Measurements from ENCODE around the gene NEU3.
"Not testable (repeated sequence)": the region's sequence is repeated elsewhere in the genome, so short reads cannot be mapped to it uniquely, and the experiment has no call there.

Gene NEU3

GRCh38 chr11:74989260-74989638, 516 bp downstream of the NEU3 start:
- Histone ChIP-seq H3K27ac (ENCODE audit: low read length) (peak overlapping the region; percentile 75; the same call in 1 of the 2 replicates), H3K4me3 (ENCODE audit: low read length) (peak overlapping the region; percentile 86), H3K36me3 (replicated peaks; ENCODE audit: insufficient read depth, low read length) (no peaks in the 10 kb centered on the region), H3K9me2 (replicated peaks; ENCODE audit: insufficient read depth, low read length) (no peaks in the 10 kb centered on the region), H4K20me1 (ENCODE audit: insufficient read depth, low read length) (no peaks in the 10 kb centered on the region), H3K4me2 (ENCODE audit: low read depth, low read length) (peak overlapping the region; percentile 96), H3K4me1 (ENCODE audit: low read length) (peaks cover 7% of the 10 kb centered on the region; the same call in 1 of the 2 replicates), H3K79me2 (ENCODE audit: low read length) (peaks cover 41% of the 10 kb centered on the region), H3F3A (ENCODE audit: insufficient read depth, low read length) (peaks cover 40% of the 10 kb centered on the region), H2AFZ (ENCODE audit: low read length) (peak overlapping the region; percentile 59), H3K9ac (ENCODE audit: low read length) (peak overlapping the region; percentile 77), H3K27me3 (replicated peaks; ENCODE audit: insufficient read depth, low read length) (no peaks in the 10 kb centered on the region), H3K9me3 (replicated peaks; ENCODE audit: insufficient read depth, low read length) (no peaks in the 10 kb centered on the region)
- DNase-seq = peak; percentile 35
- TF ChIP-seq EZH2 (optimal IDR thresholded peaks at IDR 0.05; ENCODE audit: low read depth, low read length) (no peak), EZH2phosphoT487 (IDR thresholded peaks at IDR 0.05; ENCODE audit: low read length) (no peak), CTCF (IDR thresholded peaks at IDR 0.05; ENCODE audit: low read length) (no peak)

- Histone ChIP-seq H3K79me2 (ENCODE audit: low read length) (peaks cover 41% of the 10 kb centered on the region), H3K4me2 (ENCODE audit: low read depth, low read length) (peak overlapping the region; percentile 96), H3K4me3 (ENCODE audit: low read length) (peak overlapping the region; percentile 86), H3F3A (ENCODE audit: insufficient read depth, low read length) (peaks cover 39% of the 10 kb centered on the region)
- not testable (repeated sequence) for H2AFZ ChIP-seq (ENCODE audit: low read length); H3K27ac ChIP-seq (ENCODE audit: low read length); DNase-seq; H3K27me3 ChIP-seq (replicated peaks; ENCODE audit: insufficient read depth, low read length); H3K36me3 ChIP-seq (replicated peaks; ENCODE audit: insufficient read depth, low read length); H3K4me1 ChIP-seq (ENCODE audit: low read length); H3K9ac ChIP-seq (ENCODE audit: low read length); H4K20me1 ChIP-seq (ENCODE audit: insufficient read depth, low read length); H3K9me3 ChIP-seq (replicated peaks; ENCODE audit: insufficient read depth, low read length); H3K9me2 ChIP-seq (replicated peaks; ENCODE audit: insufficient read depth, low read length)
These were observed 1.4 kb downstream of the NEU3 start for GRCh38 chr11:74990150-74990549.

DNA sequence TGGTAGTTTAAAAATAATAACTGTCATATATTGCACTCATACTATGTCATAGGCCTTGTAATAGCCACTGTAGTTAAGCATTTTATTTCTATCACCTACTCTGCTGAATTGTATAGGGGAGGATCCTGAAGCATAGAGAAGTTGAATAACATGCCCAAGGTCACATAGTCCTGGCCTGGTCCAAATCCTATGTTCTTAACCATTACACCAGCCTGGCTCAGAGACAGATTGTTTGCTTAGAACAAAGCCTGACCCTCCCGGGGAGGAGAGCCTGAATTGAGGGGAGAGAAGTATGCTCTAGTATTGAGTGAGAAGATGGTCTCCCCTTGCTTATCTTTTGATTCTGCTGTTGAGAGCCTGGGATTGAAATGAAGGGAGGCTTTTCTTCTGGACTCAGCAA, 2.2 kb downstream of the NEU3 start:
- TF ChIP-seq EZH2 (optimal IDR thresholded peaks at IDR 0.05; ENCODE audit: low read depth, low read length) = no peak
- H3K27ac ChIP-seq (ENCODE audit: low read length) = no peak overlapping the region
- no peaks in the 10 kb centered on the region for H3K9me2 ChIP-seq (replicated peaks; ENCODE audit: insufficient read depth, low read length)
- no peak overlapping the region for H2AFZ ChIP-seq (ENCODE audit: low read length)
- H3K36me3 ChIP-seq (replicated peaks; ENCODE audit: insufficient read depth, low read length) = 0 out of 2 replicates have a peak, but pooled peaks cover 5% of the 10 kb centered on the region
- H3K9me3 ChIP-seq (replicated peaks; ENCODE audit: insufficient read depth, low read length) = no peaks in the 10 kb centered on the region
- no peaks in the 10 kb centered on the region for H4K20me1 ChIP-seq (ENCODE audit: insufficient read depth, low read length)
- no peak for DNase-seq
- peak overlapping the region; percentile 0; the same call in 1 of the 2 replicates for H3K4me2 ChIP-seq (ENCODE audit: low read depth, low read length)
- H3F3A ChIP-seq (ENCODE audit: insufficient read depth, low read length) = peaks cover 31% of the 10 kb centered on the region
- H3K4me3 ChIP-seq (ENCODE audit: low read length) = no peak overlapping the region
- H3K4me1 ChIP-seq (ENCODE audit: low read length) = peaks cover 7% of the 10 kb centered on the region; the same call in 1 of the 2 replicates
- H3K9ac ChIP-seq (ENCODE audit: low read length) = no peak overlapping the region
- H3K79me2 ChIP-seq (ENCODE audit: low read length) = peaks cover 41% of the 10 kb centered on the region
- H3K27me3 ChIP-seq (replicated peaks; ENCODE audit: insufficient read depth, low read length) = no peaks in the 10 kb centered on the region

- Histone ChIP-seq H3F3A (ENCODE audit: insufficient read depth, low read length) (peaks cover 18% of the 10 kb centered on the region), H3K9me3 (replicated peaks; ENCODE audit: insufficient read depth, low read length) (no peaks in the 10 kb centered on the region), H3K4me3 (ENCODE audit: low read length) (no peak overlapping the region), H2AFZ (ENCODE audit: low read length) (no peak overlapping the region), H3K4me1 (ENCODE audit: low read length) (peaks cover 7% of the 10 kb centered on the region; the same call in 1 of the 2 replicates), H3K36me3 (replicated peaks; ENCODE audit: insufficient read depth, low read length) (0 out of 2 replicates have a peak, but pooled peaks cover 5% of the 10 kb centered on the region), H4K20me1 (ENCODE audit: insufficient read depth, low read length) (no peaks in the 10 kb centered on the region), H3K4me2 (ENCODE audit: low read depth, low read length) (no peak overlapping the region), H3K27me3 (replicated peaks; ENCODE audit: insufficient read depth, low read length) (no peaks in the 10 kb centered on the region), H3K9ac (ENCODE audit: low read length) (no peak overlapping the region), H3K9me2 (replicated peaks; ENCODE audit: insufficient read depth, low read length) (no peaks in the 10 kb centered on the region), H3K79me2 (ENCODE audit: low read length) (peaks cover 41% of the 10 kb centered on the region), H3K27ac (ENCODE audit: low read length) (no peak overlapping the region)
- no peak for TF ChIP-seq EZH2phosphoT487 (IDR thresholded peaks at IDR 0.05; ENCODE audit: low read length)
- no peak for TF ChIP-seq EZH2 (optimal IDR thresholded peaks at IDR 0.05; ENCODE audit: low read depth, low read length)
- no peak for TF ChIP-seq CTCF (IDR thresholded peaks at IDR 0.05; ENCODE audit: low read length)
- no peak for DNase-seq
These were observed 4.1 kb downstream of the NEU3 start for GRCh38 chr11:74992852-74993251.
